SK-N-SH treated with all-trans-retinoic acid at 6 μM for 48 hours (cell line): ENCODE data around the gene FCAMR.

ENCODE experiments used
- ATAC-seq: fragments of 200-7000 bp; cut with Tn5 transposase; 3 replicates; pipeline ENCODE4 v1.9.1; 2020; ENCODE audit warnings: mild to moderate bottlenecking, moderate library complexity
- ARNTL ChIP-seq: fragments of 450-650 bp; formaldehyde crosslinking; IDR thresholded peaks from 2 replicates; pipeline ENCODE4 v1.5.0; 2020; ENCODE audit warnings: low read depth, mild to moderate bottlenecking, moderate library complexity, borderline replicate concordance
- BACH2 ChIP-seq: fragments of 250-450 bp; sonication (Bioruptor Pico); IDR thresholded peaks from 2 replicates; pipeline ENCODE4 v1.9.0; 2021; ENCODE audit warnings: mild to moderate bottlenecking, borderline replicate concordance
- CREB5 ChIP-seq: fragments of 250-450 bp; sonication (Bioruptor Pico); IDR thresholded peaks from 2 replicates; pipeline ENCODE4 v1.5.1; 2020; ENCODE audit warnings: low read depth, mild to moderate bottlenecking, moderate library complexity
- CSDC2 ChIP-seq: fragments of 250-450 bp; sonication (Bioruptor Pico); IDR thresholded peaks from 2 replicates; pipeline ENCODE4 v1.5.0; 2020; ENCODE audit warnings: mild to moderate bottlenecking, moderate library complexity
- CSRNP3 ChIP-seq: fragments of 250-450 bp; sonication (Bioruptor Pico); IDR thresholded peaks from 2 replicates; pipeline ENCODE4 v1.5.1; 2021; ENCODE audit warnings: mild to moderate bottlenecking, moderate library complexity
- ESRRG ChIP-seq: fragments of 250-450 bp; sonication (Bioruptor Pico); IDR thresholded peaks from 2 replicates; pipeline ENCODE4 v1.6.1; 2021; ENCODE audit warnings: mild to moderate bottlenecking
- ISL1 ChIP-seq: fragments of 250-450 bp; sonication (Bioruptor Pico); IDR thresholded peaks from 2 replicates; pipeline ENCODE4 v2.1.2; 2022; ENCODE audit warnings: mild to moderate bottlenecking, moderate library complexity
- OSR1 ChIP-seq: fragments of 250-450 bp; sonication (Bioruptor Pico); IDR thresholded peaks from 2 replicates; pipeline ENCODE4 v1.8.0; 2022; ENCODE audit warnings: moderate library complexity, mild to moderate bottlenecking, inconsistent platforms
- RARB ChIP-seq: fragments of 250-450 bp; sonication (Bioruptor Pico); IDR thresholded peaks from 2 replicates; pipeline ENCODE4 v1.8.0; 2021; ENCODE audit warnings: mild to moderate bottlenecking, moderate library complexity
- SNAI2 ChIP-seq: fragments of 250-450 bp; sonication (Bioruptor Pico); IDR thresholded peaks from 2 replicates; pipeline ENCODE4 v1.5.0; 2020; ENCODE audit warnings: mild to moderate bottlenecking, moderate library complexity
- TCF4 ChIP-seq: fragments of 250-450 bp; sonication (Bioruptor Pico); IDR thresholded peaks from 2 replicates; pipeline ENCODE4 v1.8.0; 2021; ENCODE audit warnings: mild to moderate bottlenecking, moderate library complexity, borderline replicate concordance
- TOX ChIP-seq: fragments of 250-450 bp; sonication (Bioruptor Pico); IDR thresholded peaks from 2 replicates; pipeline ENCODE4 v1.8.0; 2021; ENCODE audit warnings: mild to moderate bottlenecking, moderate library complexity, borderline replicate concordance
- TSHZ2 ChIP-seq: fragments of 250-450 bp; sonication (Bioruptor Pico); IDR thresholded peaks from 2 replicates; pipeline ENCODE4 v1.5.0; 2020; ENCODE audit warnings: mild to moderate bottlenecking, moderate library complexity
- ZC3H10 ChIP-seq: fragments of 250-450 bp; sonication (Bioruptor Pico); IDR thresholded peaks from 2 replicates; pipeline ENCODE4 v1.5.1; 2021; ENCODE audit warnings: mild to moderate bottlenecking, moderate library complexity
- ZFP3 ChIP-seq: fragments of 250-450 bp; sonication (Bioruptor Pico); IDR thresholded peaks from 2 replicates; pipeline ENCODE4 v1.5.0; 2020; ENCODE audit warnings: mild to moderate bottlenecking, moderate library complexity
- ZFP30 ChIP-seq: fragments of 450-650 bp; formaldehyde crosslinking; IDR thresholded peaks from 2 replicates; pipeline ENCODE4 v1.5.0; 2022; ENCODE audit warnings: mild to moderate bottlenecking, moderate library complexity
- ZNF565 ChIP-seq: fragments of 450-650 bp; formaldehyde crosslinking; conservative IDR thresholded peaks from 2 replicates; pipeline ENCODE4 v1.5.0; 2020; ENCODE audit warnings: low read depth, mild to moderate bottlenecking, moderate library complexity
- ZNF70 ChIP-seq: fragments of 450-650 bp; formaldehyde crosslinking; IDR thresholded peaks from 2 replicates; pipeline ENCODE4 v1.5.0; 2020; ENCODE audit warnings: mild to moderate bottlenecking, moderate library complexity
- ZNF8 ChIP-seq: fragments of 450-650 bp; formaldehyde crosslinking; IDR thresholded peaks from 2 replicates; pipeline ENCODE4 v1.5.0; 2020; ENCODE audit warnings: mild to moderate bottlenecking, moderate library complexity
- TF ChIP-seq, protein P1 (sequence below): fragments of 250-450 bp; sonication (Bioruptor Pico); IDR thresholded peaks from 2 replicates; pipeline ENCODE4 v1.8.0; 2020; ENCODE audit warnings: mild to moderate bottlenecking, moderate library complexity, borderline replicate concordance

Gene FCAMR

DNA sequence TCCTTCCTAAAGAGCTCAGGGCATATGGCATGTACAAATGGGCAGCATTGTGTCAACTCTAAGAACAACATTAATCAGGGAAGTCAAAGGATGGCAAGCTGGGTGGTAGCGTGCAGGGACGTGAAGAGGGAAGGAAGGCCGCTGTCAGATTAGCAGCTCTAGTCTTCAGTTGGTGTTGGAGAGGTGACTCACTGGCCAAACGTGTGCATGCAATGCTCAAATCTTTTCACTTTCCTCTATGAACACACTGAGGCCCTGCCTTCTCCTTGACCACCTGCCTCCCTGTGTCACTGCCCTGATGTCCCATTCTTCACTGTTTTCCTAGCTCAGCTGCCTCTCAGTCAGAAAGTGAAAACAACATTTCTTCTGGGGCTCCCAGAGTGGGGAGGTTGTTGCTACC, 18.1 kb downstream of the FCAMR start:
- TF ChIP-seq CSRNP3 (CRISPR knock-in tag) = no peak
- no peak for TF ChIP-seq CREB5
- TF ChIP-seq ARNTL (CRISPR knock-in tag) = no peak
- no peak for TF ChIP-seq OSR1
- TF ChIP-seq SNAI2 (CRISPR knock-in tag) = no peak
- TF ChIP-seq ZFP3 (CRISPR knock-in tag) = no peak
- no peak for TF ChIP-seq ZFP30 (CRISPR knock-in tag)
- no peak for TF ChIP-seq TCF4 (CRISPR knock-in tag)
- TF ChIP-seq ISL1 = no peak
- TF ChIP-seq, protein P1, sequence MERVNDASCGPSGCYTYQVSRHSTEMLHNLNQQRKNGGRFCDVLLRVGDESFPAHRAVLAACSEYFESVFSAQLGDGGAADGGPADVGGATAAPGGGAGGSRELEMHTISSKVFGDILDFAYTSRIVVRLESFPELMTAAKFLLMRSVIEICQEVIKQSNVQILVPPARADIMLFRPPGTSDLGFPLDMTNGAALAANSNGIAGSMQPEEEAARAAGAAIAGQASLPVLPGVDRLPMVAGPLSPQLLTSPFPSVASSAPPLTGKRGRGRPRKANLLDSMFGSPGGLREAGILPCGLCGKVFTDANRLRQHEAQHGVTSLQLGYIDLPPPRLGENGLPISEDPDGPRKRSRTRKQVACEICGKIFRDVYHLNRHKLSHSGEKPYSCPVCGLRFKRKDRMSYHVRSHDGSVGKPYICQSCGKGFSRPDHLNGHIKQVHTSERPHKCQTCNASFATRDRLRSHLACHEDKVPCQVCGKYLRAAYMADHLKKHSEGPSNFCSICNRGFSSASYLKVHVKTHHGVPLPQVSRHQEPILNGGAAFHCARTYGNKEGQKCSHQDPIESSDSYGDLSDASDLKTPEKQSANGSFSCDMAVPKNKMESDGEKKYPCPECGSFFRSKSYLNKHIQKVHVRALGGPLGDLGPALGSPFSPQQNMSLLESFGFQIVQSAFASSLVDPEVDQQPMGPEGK = no peak
- no peak for TF ChIP-seq ZNF70
- TF ChIP-seq ESRRG = no peak
- TF ChIP-seq RARB (CRISPR knock-in tag) = no peak
- no peak for TF ChIP-seq ZC3H10 (CRISPR knock-in tag)
- TF ChIP-seq TSHZ2 (CRISPR knock-in tag) = no peak
- TF ChIP-seq TOX (CRISPR knock-in tag) = no peak
- TF ChIP-seq CSDC2 = no peak
- no peak for TF ChIP-seq BACH2
- ATAC-seq = no peak

DNA sequence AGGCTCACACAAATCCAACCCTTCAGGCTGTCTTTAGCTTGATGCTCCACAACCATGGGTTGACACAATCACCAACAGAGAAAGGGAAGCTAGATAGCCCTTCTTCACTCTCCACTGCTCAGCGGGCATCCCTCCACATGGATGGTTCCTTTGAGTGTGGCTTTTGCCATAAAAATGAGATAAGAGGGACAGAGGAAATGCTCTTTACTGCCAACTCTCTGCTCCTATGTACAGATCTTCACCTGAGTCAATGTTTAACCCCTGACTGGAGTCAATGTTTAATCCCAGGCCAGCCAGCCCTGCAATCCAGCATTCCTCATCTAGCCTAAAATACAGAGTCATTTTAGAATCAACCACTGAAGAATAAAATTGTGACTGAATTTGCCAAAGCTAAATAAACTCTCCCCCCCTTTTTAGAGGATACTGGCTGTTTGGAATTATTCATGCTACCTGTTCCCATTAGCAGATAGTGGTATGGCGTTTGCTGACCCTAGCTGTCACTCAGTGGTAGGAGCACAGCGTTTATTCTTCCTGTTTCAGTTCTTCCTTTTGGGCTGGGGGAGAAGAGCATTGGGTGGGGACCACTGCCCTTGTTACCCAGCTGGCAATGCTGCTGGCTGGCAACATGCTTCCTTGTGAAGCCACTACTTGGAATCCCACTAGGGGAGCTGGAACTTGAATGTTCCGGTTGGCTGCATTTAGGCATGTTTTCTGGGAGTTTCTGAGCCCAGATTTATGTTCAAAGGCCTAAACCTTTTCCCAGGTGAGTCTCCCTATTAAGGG, 18.8 kb downstream of the FCAMR start:
- no peak for ATAC-seq
- TF ChIP-seq RARB (CRISPR knock-in tag) (no peak), ISL1 (no peak), ZNF565 (no peak), CSDC2 (no peak), TCF4 (CRISPR knock-in tag) (no peak), ARNTL (CRISPR knock-in tag) (no peak), ZFP30 (CRISPR knock-in tag) (no peak), ZFP3 (CRISPR knock-in tag) (no peak), ZC3H10 (CRISPR knock-in tag) (no peak)
- TF ChIP-seq, protein P1 = no peak

DNA sequence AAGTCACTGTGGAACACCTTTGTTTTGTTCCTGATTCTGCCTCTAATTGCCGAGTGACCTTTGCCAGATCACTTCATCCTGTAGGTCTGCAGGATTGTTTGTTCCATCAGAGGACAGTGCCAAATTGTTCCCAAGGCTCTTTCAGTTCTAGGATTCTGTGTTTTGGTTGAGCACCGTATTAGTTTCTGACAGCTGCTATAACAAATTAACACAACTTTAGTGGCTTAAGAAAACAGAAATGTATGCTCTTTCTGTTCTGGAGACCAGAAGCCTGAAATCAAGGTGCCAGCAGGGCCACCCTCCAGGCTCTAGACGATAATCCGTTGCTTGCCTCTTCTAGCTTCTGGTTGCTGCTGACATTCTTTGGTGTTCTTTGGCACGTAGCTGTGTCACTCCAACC, 20.6 kb downstream of the FCAMR start:
- no peak for ATAC-seq
- TF ChIP-seq TOX (CRISPR knock-in tag) (no peak), RARB (CRISPR knock-in tag) (no peak), TSHZ2 (CRISPR knock-in tag) (no peak), CREB5 (no peak), BACH2 (no peak), ZNF8 (no peak), ZNF565 (no peak)
